ENCODE results near the gene CDK6. TPM values are rescaled to one million over a fixed set of nuclear protein-coding genes. Genes with fewer than 3 reads are reported as not detected.
A peak's percentile ranks its signal among the peaks of the same experiment; 100 is the strongest.

Gene CDK6
- total RNA-seq, 1 donor, result 45.6 TPM

DNA sequence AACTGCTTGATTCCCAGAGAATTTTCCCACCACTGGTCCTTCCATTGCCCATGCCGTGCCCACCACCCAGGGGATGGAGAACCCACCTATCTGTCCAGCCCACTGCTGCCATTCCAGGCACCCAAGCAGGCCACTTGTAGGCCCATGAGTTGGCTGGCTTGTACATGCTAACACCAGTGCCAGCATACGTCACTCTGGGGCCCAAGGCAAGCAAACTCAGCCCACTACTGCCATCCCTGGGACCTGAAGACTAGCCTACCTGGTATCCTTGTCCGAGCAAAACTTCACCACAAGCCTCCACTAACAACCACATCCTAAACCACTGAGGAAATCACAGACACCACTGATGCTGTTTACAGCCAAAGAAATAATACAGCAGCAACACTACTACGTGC lies 44.7 kb upstream of the CDK6 start:
- Histone ChIP-seq H3K79me2 (ENCODE audit: insufficient read depth, low read length) (no peaks in the 10 kb centered on the region), H3K9me3 (ENCODE audit: low read depth, low read length) (no peaks in the 10 kb centered on the region), H3K36me3 (ENCODE audit: insufficient read depth, low read length) (no peaks in the 10 kb centered on the region), H3K4me3 (ENCODE audit: insufficient read depth, low read length) (no peak overlapping the region), H3K27me3 (ENCODE audit: insufficient read depth, low read length) (no peaks in the 10 kb centered on the region), H2AFZ (ENCODE audit: low read length) (no peak overlapping the region), H3K4me1 (ENCODE audit: insufficient read depth, low read length) (peaks cover 1% of the 10 kb centered on the region), H4K20me1 (ENCODE audit: insufficient read depth, low read length) (no peaks in the 10 kb centered on the region), H3K27ac (ENCODE audit: low read depth, low read length) (no peak overlapping the region), H3K4me2 (ENCODE audit: insufficient read depth, low read length) (no peak overlapping the region)
- no peak for DNase-seq (ENCODE audit: insufficient read length, low spot score, missing footprints)
- no peak for TF ChIP-seq CTCF (IDR thresholded peaks at IDR 0.05; ENCODE audit: extremely low read depth, low read depth, low read length)

DNA sequence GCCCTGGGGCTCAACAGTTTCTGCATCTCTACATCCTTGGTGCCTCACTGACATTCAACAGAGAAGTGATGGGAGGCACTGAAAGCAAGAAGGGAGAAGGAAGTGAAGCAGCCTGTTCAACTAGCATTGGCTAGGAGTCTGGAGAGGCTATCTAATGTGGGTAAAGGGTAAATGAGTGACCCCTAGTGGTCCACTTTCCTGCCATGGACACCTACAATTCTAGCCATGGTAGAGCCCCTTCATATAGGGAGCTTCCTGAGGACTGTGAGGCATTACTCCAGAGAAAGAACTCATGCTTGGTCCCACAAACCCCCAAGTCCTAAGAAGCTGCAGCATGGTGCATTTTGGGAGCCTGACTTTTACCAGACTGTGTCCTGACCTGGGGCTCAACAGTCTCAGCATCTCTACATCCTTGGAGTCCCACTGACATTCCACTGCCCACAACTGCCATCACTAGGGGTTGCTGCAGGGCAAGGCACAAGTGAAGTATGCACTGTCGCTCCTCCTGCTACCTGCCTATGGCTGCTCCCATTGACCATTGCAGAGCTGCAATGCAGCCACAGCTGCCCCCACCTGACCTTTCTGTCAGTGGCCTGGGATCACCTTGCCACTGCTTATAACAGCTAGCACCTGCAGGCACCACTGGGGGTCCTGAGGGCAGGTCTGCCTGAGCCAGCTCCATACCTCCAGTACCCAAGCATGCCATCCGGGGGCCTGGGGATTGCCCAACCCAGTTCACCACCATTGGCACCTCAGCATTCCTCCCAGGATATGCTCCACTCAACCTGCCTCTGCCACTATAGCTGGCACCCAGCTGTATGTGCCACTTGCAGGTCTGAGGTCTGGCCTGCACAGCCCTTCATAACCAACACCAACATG lies 44.1 kb upstream of the CDK6 start:
- DNase-seq (ENCODE audit: insufficient read length, low spot score, missing footprints), result peak; percentile 63
- Histone ChIP-seq H4K20me1 (ENCODE audit: insufficient read depth, low read length) (no peaks in the 10 kb centered on the region), H2AFZ (ENCODE audit: low read length) (peak overlapping the region; percentile 24), H3K4me3 (ENCODE audit: insufficient read depth, low read length) (no peak overlapping the region), H3K4me1 (ENCODE audit: insufficient read depth, low read length) (peaks cover 6% of the 10 kb centered on the region), H3K9me3 (ENCODE audit: low read depth, low read length) (no peaks in the 10 kb centered on the region), H3K27ac (ENCODE audit: low read depth, low read length) (no peak overlapping the region), H3K79me2 (ENCODE audit: insufficient read depth, low read length) (no peaks in the 10 kb centered on the region), H3K27me3 (ENCODE audit: insufficient read depth, low read length) (no peaks in the 10 kb centered on the region), H3K36me3 (ENCODE audit: insufficient read depth, low read length) (no peaks in the 10 kb centered on the region), H3K4me2 (ENCODE audit: insufficient read depth, low read length) (no peak overlapping the region)
- peak; percentile 44 for TF ChIP-seq CTCF (IDR thresholded peaks at IDR 0.05; ENCODE audit: extremely low read depth, low read depth, low read length)

- DNase-seq (ENCODE audit: insufficient read length, low spot score, missing footprints), result no peak
- Histone ChIP-seq H4K20me1 (ENCODE audit: insufficient read depth, low read length) (no peaks in the 10 kb centered on the region), H2AFZ (ENCODE audit: low read length) (no peak overlapping the region), H3K4me1 (ENCODE audit: insufficient read depth, low read length) (peaks cover 15% of the 10 kb centered on the region), H3K4me3 (ENCODE audit: insufficient read depth, low read length) (no peak overlapping the region), H3K27me3 (ENCODE audit: insufficient read depth, low read length) (no peaks in the 10 kb centered on the region), H3K27ac (ENCODE audit: low read depth, low read length) (no peak overlapping the region), H3K4me2 (ENCODE audit: insufficient read depth, low read length) (no peak overlapping the region), H3K79me2 (ENCODE audit: insufficient read depth, low read length) (no peaks in the 10 kb centered on the region), H3K36me3 (ENCODE audit: insufficient read depth, low read length) (no peaks in the 10 kb centered on the region), H3K9me3 (ENCODE audit: low read depth, low read length) (no peaks in the 10 kb centered on the region)
- no peak for TF ChIP-seq CTCF (IDR thresholded peaks at IDR 0.05; ENCODE audit: extremely low read depth, low read depth, low read length)
Observed at GRCh38 chr7:92877367-92877766, 41.0 kb upstream of the CDK6 start.

- peaks cover 18% of the 10 kb centered on the region for H3K4me1 ChIP-seq (ENCODE audit: insufficient read depth, low read length)
- no peaks in the 10 kb centered on the region for H3K36me3 ChIP-seq (ENCODE audit: insufficient read depth, low read length)
- TF ChIP-seq CTCF (IDR thresholded peaks at IDR 0.05; ENCODE audit: extremely low read depth, low read depth, low read length), result no peak
- H3K9me3 ChIP-seq (ENCODE audit: low read depth, low read length), result no peaks in the 10 kb centered on the region
- H3K27me3 ChIP-seq (ENCODE audit: insufficient read depth, low read length), result no peaks in the 10 kb centered on the region
- H2AFZ ChIP-seq (ENCODE audit: low read length), result no peak overlapping the region
- no peak overlapping the region for H3K4me3 ChIP-seq (ENCODE audit: insufficient read depth, low read length)
- no peak overlapping the region for H3K27ac ChIP-seq (ENCODE audit: low read depth, low read length)
- DNase-seq (ENCODE audit: insufficient read length, low spot score, missing footprints), result no peak
- no peak overlapping the region for H3K4me2 ChIP-seq (ENCODE audit: insufficient read depth, low read length)
- no peaks in the 10 kb centered on the region for H3K79me2 ChIP-seq (ENCODE audit: insufficient read depth, low read length)
- no peaks in the 10 kb centered on the region for H4K20me1 ChIP-seq (ENCODE audit: insufficient read depth, low read length)
Observed at GRCh38 chr7:92876836-92877235, 40.5 kb upstream of the CDK6 start.
